ENCODE results near the gene HPCAL4. TPM values are rescaled to one million over a fixed set of nuclear protein-coding genes. Genes with fewer than 3 reads are reported as not detected.

Gene HPCAL4
- total RNA-seq, 4 donors from 2014 or later, result 0.55 TPM; not detected in 3

- whole genome bisulfite sequencing, result 58% methylated on average over 7 of the region's 7 CpGs
- DNase-seq (ENCODE audit: low spot score in 2 of 2), result no peak
These were observed 41.9 kb upstream of the HPCAL4 start for GRCh38 chr1:39733161-39733560.

GRCh38 chr1:39732730-39733129, 41.5 kb upstream of the HPCAL4 start:
- DNase-seq (ENCODE audit: low spot score in 2 of 2), result no peak
- no peak overlapping the region for H3K4me3 ChIP-seq
- no peak for TF ChIP-seq POLR2AphosphoS5 (IDR thresholded peaks at IDR 0.05)
- TF ChIP-seq EP300 (IDR thresholded peaks at IDR 0.05), result no peak
- TF ChIP-seq POLR2A (IDR thresholded peaks at IDR 0.05), result no peak
- TF ChIP-seq, protein P1, sequence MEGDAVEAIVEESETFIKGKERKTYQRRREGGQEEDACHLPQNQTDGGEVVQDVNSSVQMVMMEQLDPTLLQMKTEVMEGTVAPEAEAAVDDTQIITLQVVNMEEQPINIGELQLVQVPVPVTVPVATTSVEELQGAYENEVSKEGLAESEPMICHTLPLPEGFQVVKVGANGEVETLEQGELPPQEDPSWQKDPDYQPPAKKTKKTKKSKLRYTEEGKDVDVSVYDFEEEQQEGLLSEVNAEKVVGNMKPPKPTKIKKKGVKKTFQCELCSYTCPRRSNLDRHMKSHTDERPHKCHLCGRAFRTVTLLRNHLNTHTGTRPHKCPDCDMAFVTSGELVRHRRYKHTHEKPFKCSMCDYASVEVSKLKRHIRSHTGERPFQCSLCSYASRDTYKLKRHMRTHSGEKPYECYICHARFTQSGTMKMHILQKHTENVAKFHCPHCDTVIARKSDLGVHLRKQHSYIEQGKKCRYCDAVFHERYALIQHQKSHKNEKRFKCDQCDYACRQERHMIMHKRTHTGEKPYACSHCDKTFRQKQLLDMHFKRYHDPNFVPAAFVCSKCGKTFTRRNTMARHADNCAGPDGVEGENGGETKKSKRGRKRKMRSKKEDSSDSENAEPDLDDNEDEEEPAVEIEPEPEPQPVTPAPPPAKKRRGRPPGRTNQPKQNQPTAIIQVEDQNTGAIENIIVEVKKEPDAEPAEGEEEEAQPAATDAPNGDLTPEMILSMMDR (IDR thresholded peaks at IDR 0.05), result no peak
- no peaks in the 10 kb centered on the region for H3K9me3 ChIP-seq
- no peaks in the 10 kb centered on the region for H3K4me1 ChIP-seq
- no peak overlapping the region for H3K27ac ChIP-seq
- WGBS, result 33% methylated on average over 3 of the region's 3 CpGs
- peaks cover 63% of the 10 kb centered on the region for H3K27me3 ChIP-seq
- no peaks in the 10 kb centered on the region for H3K36me3 ChIP-seq

More at GRCh38 chr1:39733161-39733560, 41.9 kb upstream of the HPCAL4 start:
- H3K27ac ChIP-seq, result no peak overlapping the region
- peaks cover 59% of the 10 kb centered on the region for H3K27me3 ChIP-seq
- no peaks in the 10 kb centered on the region for H3K36me3 ChIP-seq
- peaks cover 2% of the 10 kb centered on the region for H3K4me1 ChIP-seq
- H3K4me3 ChIP-seq, result no peak overlapping the region
- no peaks in the 10 kb centered on the region for H3K9me3 ChIP-seq
- TF ChIP-seq EP300 (IDR thresholded peaks at IDR 0.05), result no peak
- TF ChIP-seq, protein P1 (IDR thresholded peaks at IDR 0.05), result no peak
- TF ChIP-seq POLR2A (IDR thresholded peaks at IDR 0.05), result no peak
- no peak for TF ChIP-seq POLR2AphosphoS5 (IDR thresholded peaks at IDR 0.05)

DNA sequence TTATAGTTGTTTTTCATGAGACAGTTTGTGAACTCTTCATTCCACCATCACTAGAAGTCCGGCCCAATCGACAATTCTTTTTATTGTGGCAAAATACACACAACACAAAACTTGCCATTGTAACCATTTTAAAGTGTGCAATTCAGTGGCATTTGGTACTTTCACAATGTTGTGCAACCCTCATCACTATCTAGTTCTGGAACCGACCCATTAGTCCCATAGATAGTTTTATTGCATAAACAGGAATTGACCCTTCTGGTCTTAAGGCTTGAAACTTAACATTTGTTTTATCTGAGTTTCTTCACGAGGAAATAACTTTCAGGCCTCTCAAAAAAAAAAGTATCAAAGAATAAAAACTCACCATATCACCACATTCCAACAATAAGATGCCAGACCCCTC, 38.6 kb upstream of the HPCAL4 start:
- no peak for DNase-seq (ENCODE audit: low spot score in 2 of 2)
- Histone ChIP-seq H3K9me3 (no peaks in the 10 kb centered on the region), H3K27me3 (peaks cover 79% of the 10 kb centered on the region), H3K4me3 (no peak overlapping the region), H3K27ac (no peak overlapping the region), H3K4me1 (no peaks in the 10 kb centered on the region), H3K36me3 (no peaks in the 10 kb centered on the region)
- TF ChIP-seq POLR2A (IDR thresholded peaks at IDR 0.05), result no peak
- no peak for TF ChIP-seq POLR2AphosphoS5 (IDR thresholded peaks at IDR 0.05)
- TF ChIP-seq, protein P1 (IDR thresholded peaks at IDR 0.05), result no peak
- no peak for TF ChIP-seq EP300 (IDR thresholded peaks at IDR 0.05)
- WGBS, result 71% methylated on average over 3 of the region's 4 CpGs

GRCh38 chr1:39729030-39729429, 37.8 kb upstream of the HPCAL4 start:
- DNase-seq (ENCODE audit: low spot score in 2 of 2), result no peak
- TF ChIP-seq POLR2A (IDR thresholded peaks at IDR 0.05), result no peak
- TF ChIP-seq, protein P1 (IDR thresholded peaks at IDR 0.05), result no peak
- no peak for TF ChIP-seq EP300 (IDR thresholded peaks at IDR 0.05)
- no peak for TF ChIP-seq POLR2AphosphoS5 (IDR thresholded peaks at IDR 0.05)
- Histone ChIP-seq H3K27ac (no peak overlapping the region), H3K36me3 (no peaks in the 10 kb centered on the region), H3K4me1 (no peaks in the 10 kb centered on the region), H3K27me3 (peaks cover 81% of the 10 kb centered on the region), H3K4me3 (no peak overlapping the region), H3K9me3 (no peaks in the 10 kb centered on the region)
- 53% methylated on average over 3 of the region's 3 CpGs for WGBS

GRCh38 chr1:39727932-39728317, 36.7 kb upstream of the HPCAL4 start:
- Histone ChIP-seq H3K4me1 (no peaks in the 10 kb centered on the region), H3K27ac (no peak overlapping the region), H3K36me3 (no peaks in the 10 kb centered on the region), H3K9me3 (no peaks in the 10 kb centered on the region), H3K4me3 (no peak overlapping the region), H3K27me3 (peaks cover 73% of the 10 kb centered on the region)
- no peak for TF ChIP-seq POLR2AphosphoS5 (IDR thresholded peaks at IDR 0.05)
- TF ChIP-seq, protein P1 (IDR thresholded peaks at IDR 0.05), result no peak
- TF ChIP-seq EP300 (IDR thresholded peaks at IDR 0.05), result no peak
- TF ChIP-seq POLR2A (IDR thresholded peaks at IDR 0.05), result no peak
- DNase-seq (ENCODE audit: low spot score in 2 of 2), result no peak
- WGBS, result 67% methylated on average over 14 of the region's 14 CpGs

Measured in suprapubic skin (tissue), 4 donors.